ENCODE results near the gene TENT4B.
"Not testable (repeated sequence)": the region's sequence is repeated elsewhere in the genome, so short reads cannot be mapped to it uniquely, and the experiment has no call there.

The TENT4B gene

GRCh38 chr16:50213939-50214519 lies 60.9 kb downstream of the TENT4B start:
- peak in 1 of 42 donors; percentile 58 for DNase-seq
- intact Hi-C loops (cut with DNase I) = loop anchor here (5.0 to 10.0 kb wide), 2 partner anchors 149 to 187 kb away; partner anchors contain the start of genes CNEP1R1 and HEATR3

- no peak for DNase-seq
- intact Hi-C loops (cut with DNase I) = loop anchor here (10.0 kb wide), 1 partner anchor 151 kb away; the partner anchor contains the start of gene HEATR3
These were observed 62.6 kb downstream of the TENT4B start for GRCh38 chr16:50215680-50216079.

- intact Hi-C loops (cut with DNase I) = loop anchor here (10.0 kb wide), 1 partner anchor 151 kb away; the partner anchor contains the start of gene HEATR3
- DNase-seq = no peak
These were observed 63.1 kb downstream of the TENT4B start for GRCh38 chr16:50216231-50216630.

GRCh38 chr16:50219402-50219975 lies 66.4 kb downstream of the TENT4B start:
- DNase-seq = no peak
- intact Hi-C loops (cut with DNase I) = loop anchor here (10.0 kb wide), 1 partner anchor 155 kb away; the partner anchor contains the start of gene HEATR3

- DNase-seq = no peak
- intact Hi-C loops (cut with DNase I) = no loop called here
These were observed 71.2 kb downstream of the TENT4B start for GRCh38 chr16:50224286-50224685.

GRCh38 chr16:50227120-50227519 lies 74.0 kb downstream of the TENT4B start:
- intact Hi-C loops (cut with DNase I) = no loop called here
- no peak for DNase-seq

- intact Hi-C loops (cut with DNase I) = no loop called here
- no peak for DNase-seq
These were observed 74.6 kb downstream of the TENT4B start for GRCh38 chr16:50227665-50228064.

- DNase-seq = no peak
- intact Hi-C loops (cut with DNase I) = no loop called here
These were observed 75.3 kb downstream of the TENT4B start for GRCh38 chr16:50228364-50228868.

- intact Hi-C loops (cut with DNase I) = no loop called here
- DNase-seq = no peak
These were observed 76.1 kb downstream of the TENT4B start for GRCh38 chr16:50229149-50229726.

GRCh38 chr16:50234771-50235556 lies 81.9 kb downstream of the TENT4B start:
- no peak for DNase-seq
- intact Hi-C loops (cut with DNase I) = no loop called here

GRCh38 chr16:50235581-50235980 lies 82.5 kb downstream of the TENT4B start:
- no peak for DNase-seq
- intact Hi-C loops (cut with DNase I) = no loop called here

- intact Hi-C loops (cut with DNase I) = no loop called here
- no peak for DNase-seq
These were observed 85.2 kb downstream of the TENT4B start for GRCh38 chr16:50238314-50238713.

GRCh38 chr16:50238868-50239301 lies 85.8 kb downstream of the TENT4B start:
- intact Hi-C loops (cut with DNase I) = no loop called here

GRCh38 chr16:50243024-50243423 lies 89.9 kb downstream of the TENT4B start:
- DNase-seq; intact Hi-C loops (cut with DNase I): not testable (repeated sequence)

More at GRCh38 chr16:50238868-50239301, 85.8 kb downstream of the TENT4B start:
- DNase-seq = no peak

GRCh38 chr16:50244140-50244503 lies 91.0 kb downstream of the TENT4B start:
- intact Hi-C loops (cut with DNase I) = no loop called here
- peak in 2 of 42 donors; percentile 25 to 33 for DNase-seq

GRCh38 chr16:50244504-50245416 lies 91.7 kb downstream of the TENT4B start:
- DNase-seq = peak in 2 of 42 donors; percentile 34 to 43
- intact Hi-C loops (cut with DNase I) = no loop called here

- intact Hi-C loops (cut with DNase I) = no loop called here
- peak in 15 of 42 donors; percentile 27 to 70 (median 46) for DNase-seq
These were observed 92.6 kb downstream of the TENT4B start for GRCh38 chr16:50245417-50246298.

Data from head of caudate nucleus (tissue), 42 donors.